Measurements from ENCODE around the gene CENPQ. TPM values are rescaled to one million over a fixed set of nuclear protein-coding genes. Genes with fewer than 3 reads are reported as not detected.

CENPQ gene
- total and polyA plus RNA-seq, 2 of the 13 experiments (the other 11 are each of a cell fraction or from before 2014, with no cell fraction given) = 9.1 to 20.1 TPM

DNA sequence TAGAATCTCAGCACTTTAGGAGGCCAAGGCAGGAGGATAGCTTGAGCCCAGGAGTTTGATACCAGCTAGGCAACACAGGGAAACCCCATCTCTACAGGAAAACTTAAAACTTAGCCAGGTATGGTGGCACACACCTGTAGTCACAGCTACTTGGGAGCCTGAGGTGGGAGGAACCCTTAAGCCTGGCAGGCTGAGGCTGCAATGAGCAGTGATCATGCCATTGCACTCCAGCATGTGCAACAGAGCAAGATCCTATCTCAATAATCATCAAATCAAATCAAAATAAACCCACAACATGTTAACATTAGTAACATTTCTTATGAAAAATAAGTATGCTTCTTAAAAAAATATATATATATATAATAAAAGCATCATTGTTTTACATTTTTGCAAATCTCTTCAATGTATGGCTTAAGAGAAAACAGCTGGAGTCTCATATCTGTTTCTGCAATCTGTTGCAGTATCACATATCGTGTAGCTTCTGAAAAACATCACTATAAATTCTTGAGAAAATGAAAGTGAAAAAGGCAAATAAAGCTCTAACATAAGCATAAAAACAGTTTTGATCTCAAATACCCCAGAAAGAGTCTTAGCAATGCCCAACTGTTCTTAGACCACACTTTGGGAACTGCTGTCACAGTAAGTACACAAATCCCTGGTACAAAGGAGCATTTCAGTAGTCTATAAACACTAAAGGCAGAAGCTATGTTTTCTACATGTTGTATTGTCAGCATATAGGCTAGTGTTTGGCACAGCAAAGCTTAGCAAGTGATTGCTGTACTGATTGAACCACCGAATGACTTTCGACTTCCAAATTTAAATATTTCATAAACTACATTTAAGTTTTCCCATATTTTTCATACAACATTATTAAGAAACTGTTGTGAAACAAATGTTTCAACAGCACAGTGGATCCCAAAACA is 8.1 kb upstream of the CENPQ start:
- no peaks in the 10 kb centered on the region for H3K9me3 ChIP-seq (ENCODE audit: low read length)
- H2AFZ ChIP-seq (ENCODE audit: low read length) = no peak overlapping the region
- H3K36me3 ChIP-seq (replicated peaks in 1 of 2; ENCODE audit: control insufficient read depth in 1 of 2, insufficient read depth in 2 of 2, low read length in 2 of 2) = peaks cover 2 to 34% of the 10 kb centered on the region in 2 experiments
- ChIA-PET CTCF (ENCODE audit: low intra/inter-chr PET ratio, low total read pairs) (no interaction called here), POLR2A (no interaction called here)
- no peak overlapping the region for H3K4me2 ChIP-seq (ENCODE audit: low read depth, low read length)
- ATAC-seq (no peak), FAIRE-seq (no peak), DNase-seq (ENCODE audit: low spot score) (no peak)
- no peak overlapping the region for H3K27ac ChIP-seq (ENCODE audit: extremely low read length, insufficient read depth, low read length)
- TF ChIP-seq, protein P1, sequence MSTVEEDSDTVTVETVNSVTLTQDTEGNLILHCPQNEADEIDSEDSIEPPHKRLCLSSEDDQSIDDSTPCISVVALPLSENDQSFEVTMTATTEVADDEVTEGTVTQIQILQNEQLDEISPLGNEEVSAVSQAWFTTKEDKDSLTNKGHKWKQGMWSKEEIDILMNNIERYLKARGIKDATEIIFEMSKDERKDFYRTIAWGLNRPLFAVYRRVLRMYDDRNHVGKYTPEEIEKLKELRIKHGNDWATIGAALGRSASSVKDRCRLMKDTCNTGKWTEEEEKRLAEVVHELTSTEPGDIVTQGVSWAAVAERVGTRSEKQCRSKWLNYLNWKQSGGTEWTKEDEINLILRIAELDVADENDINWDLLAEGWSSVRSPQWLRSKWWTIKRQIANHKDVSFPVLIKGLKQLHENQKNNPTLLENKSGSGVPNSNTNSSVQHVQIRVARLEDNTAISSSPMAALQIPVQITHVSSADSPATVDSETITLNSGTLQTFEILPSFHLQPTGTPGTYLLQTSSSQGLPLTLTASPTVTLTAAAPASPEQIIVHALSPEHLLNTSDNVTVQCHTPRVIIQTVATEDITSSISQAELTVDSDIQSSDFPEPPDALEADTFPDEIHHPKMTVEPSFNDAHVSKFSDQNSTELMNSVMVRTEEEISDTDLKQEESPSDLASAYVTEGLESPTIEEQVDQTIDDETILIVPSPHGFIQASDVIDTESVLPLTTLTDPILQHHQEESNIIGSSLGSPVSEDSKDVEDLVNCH (CRISPR knock-in tag; IDR thresholded peaks at IDR 0.05) = no peak
- TF ChIP-seq SNAI1 (CRISPR knock-in tag; IDR thresholded peaks at IDR 0.05; ENCODE audit: borderline replicate concordance) (no peak), ZNF367 (CRISPR knock-in tag; IDR thresholded peaks at IDR 0.05; ENCODE audit: borderline replicate concordance) (no peak), ARID2 (CRISPR knock-in tag; IDR thresholded peaks at IDR 0.05; ENCODE audit: borderline replicate concordance) (no peak), HDAC1 (CRISPR knock-in tag; IDR thresholded peaks at IDR 0.05) (no peak), CCDC6 (CRISPR knock-in tag; IDR thresholded peaks at IDR 0.05) (no peak), ZMAT3 (CRISPR knock-in tag; conservative IDR thresholded peaks at IDR 0.05) (no peak), FOSL1 (CRISPR knock-in tag; IDR thresholded peaks at IDR 0.05; ENCODE audit: borderline replicate concordance) (no peak), NCOA5 (CRISPR knock-in tag; IDR thresholded peaks at IDR 0.05) (no peak), DMAP1 (CRISPR knock-in tag; IDR thresholded peaks at IDR 0.05) (no peak), ZNF564 (CRISPR knock-in tag; IDR thresholded peaks at IDR 0.05) (no peak), TRIM24 (CRISPR knock-in tag; IDR thresholded peaks at IDR 0.05) (no peak)
- TF ChIP-seq, protein P2, sequence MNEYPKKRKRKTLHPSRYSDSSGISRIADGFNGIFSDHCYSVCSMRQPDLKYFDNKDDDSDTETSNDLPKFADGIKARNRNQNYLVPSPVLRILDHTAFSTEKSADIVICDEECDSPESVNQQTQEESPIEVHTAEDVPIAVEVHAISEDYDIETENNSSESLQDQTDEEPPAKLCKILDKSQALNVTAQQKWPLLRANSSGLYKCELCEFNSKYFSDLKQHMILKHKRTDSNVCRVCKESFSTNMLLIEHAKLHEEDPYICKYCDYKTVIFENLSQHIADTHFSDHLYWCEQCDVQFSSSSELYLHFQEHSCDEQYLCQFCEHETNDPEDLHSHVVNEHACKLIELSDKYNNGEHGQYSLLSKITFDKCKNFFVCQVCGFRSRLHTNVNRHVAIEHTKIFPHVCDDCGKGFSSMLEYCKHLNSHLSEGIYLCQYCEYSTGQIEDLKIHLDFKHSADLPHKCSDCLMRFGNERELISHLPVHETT (CRISPR knock-in tag; conservative IDR thresholded peaks at IDR 0.05) = no peak
- TF ChIP-seq, protein P3, sequence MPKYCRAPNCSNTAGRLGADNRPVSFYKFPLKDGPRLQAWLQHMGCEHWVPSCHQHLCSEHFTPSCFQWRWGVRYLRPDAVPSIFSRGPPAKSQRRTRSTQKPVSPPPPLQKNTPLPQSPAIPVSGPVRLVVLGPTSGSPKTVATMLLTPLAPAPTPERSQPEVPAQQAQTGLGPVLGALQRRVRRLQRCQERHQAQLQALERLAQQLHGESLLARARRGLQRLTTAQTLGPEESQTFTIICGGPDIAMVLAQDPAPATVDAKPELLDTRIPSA (CRISPR knock-in tag; IDR thresholded peaks at IDR 0.05; ENCODE audit: borderline replicate concordance) = no peak
- TF ChIP-seq, protein P4, sequence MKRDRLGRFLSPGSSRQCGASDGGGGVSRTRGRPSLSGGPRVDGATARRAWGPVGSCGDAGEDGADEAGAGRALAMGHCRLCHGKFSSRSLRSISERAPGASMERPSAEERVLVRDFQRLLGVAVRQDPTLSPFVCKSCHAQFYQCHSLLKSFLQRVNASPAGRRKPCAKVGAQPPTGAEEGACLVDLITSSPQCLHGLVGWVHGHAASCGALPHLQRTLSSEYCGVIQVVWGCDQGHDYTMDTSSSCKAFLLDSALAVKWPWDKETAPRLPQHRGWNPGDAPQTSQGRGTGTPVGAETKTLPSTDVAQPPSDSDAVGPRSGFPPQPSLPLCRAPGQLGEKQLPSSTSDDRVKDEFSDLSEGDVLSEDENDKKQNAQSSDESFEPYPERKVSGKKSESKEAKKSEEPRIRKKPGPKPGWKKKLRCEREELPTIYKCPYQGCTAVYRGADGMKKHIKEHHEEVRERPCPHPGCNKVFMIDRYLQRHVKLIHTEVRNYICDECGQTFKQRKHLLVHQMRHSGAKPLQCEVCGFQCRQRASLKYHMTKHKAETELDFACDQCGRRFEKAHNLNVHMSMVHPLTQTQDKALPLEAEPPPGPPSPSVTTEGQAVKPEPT (CRISPR knock-in tag; IDR thresholded peaks at IDR 0.05; ENCODE audit: low read depth) = no peak
- H3K4me1 ChIP-seq (ENCODE audit: insufficient read depth, low read length) = no peaks in the 10 kb centered on the region
- BruUV-seq (replicated peaks) = no TSS peak
- H3K79me2 ChIP-seq (ENCODE audit: insufficient read depth, low read length) = no peaks in the 10 kb centered on the region
- 98% methylated on average over 3 of the region's 3 CpGs for whole genome bisulfite sequencing (ENCODE audit: low lambda C conversion rate)
- no peak overlapping the region for H3K9ac ChIP-seq (ENCODE audit: insufficient read depth, low read depth, low read length)
- H3K27me3 ChIP-seq (ENCODE audit: control insufficient read depth in 1 of 2, insufficient read depth in 2 of 2, low read length in 2 of 2) = no peaks in the 10 kb centered on the region
- no peak overlapping the region for H3K4me3 ChIP-seq (replicated peaks in 1 of 3; ENCODE audit: insufficient read depth in 1 of 3, low read depth in 2 of 3, low read length in 3 of 3)
- in situ Hi-C loops (cut with HindIII; ENCODE audit: extremely low pct_ligation_motif_present, low pct_unique_long_range_greater_than_20kb) = loop anchor here (5.0 kb wide), 1 partner anchor 152 kb away; no protein-coding TSS in a partner anchor
- H4K20me1 ChIP-seq (ENCODE audit: insufficient read depth, low read length) = no peaks in the 10 kb centered on the region
- intact Hi-C loops (cut with micrococcal nuclease; ENCODE audit: unreplicated experiment) = no loop called here
